Loucy (cell line): ENCODE data around the gene ACTN1.

Source experiments
- EZH2phosphoT487 ChIP-seq: fragments of 200-600 bp; IDR thresholded peaks from 2 replicates; pipeline ENCODE4 v1.6.1; 2018; ENCODE audit warnings: antibody characterized with exemption, mild to moderate bottlenecking, moderate library complexity, borderline replicate concordance
- TF ChIP-seq, protein P1 (sequence below): fragments of 200-600 bp; sonication (generic); conservative IDR thresholded peaks from 2 replicates; pipeline ENCODE4 v1.5.1; 2014; ENCODE audit warnings: mild to moderate bottlenecking, antibody characterized with exemption, low read length

DNA sequence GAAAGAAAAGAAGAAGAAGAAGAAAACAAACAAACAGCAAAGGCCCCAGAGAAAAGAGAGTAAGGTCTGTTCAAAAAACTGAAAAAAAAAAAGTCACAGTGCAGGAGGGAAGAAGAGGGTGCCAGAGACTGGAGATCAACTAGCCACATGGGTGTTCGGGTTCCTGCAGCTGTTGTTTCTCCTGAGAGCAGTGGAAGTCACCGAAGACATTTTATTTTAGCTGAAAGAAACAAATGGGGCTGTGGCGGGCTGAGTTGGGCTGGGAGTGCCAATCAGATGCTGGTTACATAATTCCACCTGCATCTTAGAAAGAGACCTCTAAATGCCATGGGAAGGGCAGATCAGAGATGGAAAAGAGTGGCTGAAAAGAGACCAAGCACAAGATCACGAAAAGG, 33.9 kb downstream of the ACTN1 start:
- TF ChIP-seq, protein P1, sequence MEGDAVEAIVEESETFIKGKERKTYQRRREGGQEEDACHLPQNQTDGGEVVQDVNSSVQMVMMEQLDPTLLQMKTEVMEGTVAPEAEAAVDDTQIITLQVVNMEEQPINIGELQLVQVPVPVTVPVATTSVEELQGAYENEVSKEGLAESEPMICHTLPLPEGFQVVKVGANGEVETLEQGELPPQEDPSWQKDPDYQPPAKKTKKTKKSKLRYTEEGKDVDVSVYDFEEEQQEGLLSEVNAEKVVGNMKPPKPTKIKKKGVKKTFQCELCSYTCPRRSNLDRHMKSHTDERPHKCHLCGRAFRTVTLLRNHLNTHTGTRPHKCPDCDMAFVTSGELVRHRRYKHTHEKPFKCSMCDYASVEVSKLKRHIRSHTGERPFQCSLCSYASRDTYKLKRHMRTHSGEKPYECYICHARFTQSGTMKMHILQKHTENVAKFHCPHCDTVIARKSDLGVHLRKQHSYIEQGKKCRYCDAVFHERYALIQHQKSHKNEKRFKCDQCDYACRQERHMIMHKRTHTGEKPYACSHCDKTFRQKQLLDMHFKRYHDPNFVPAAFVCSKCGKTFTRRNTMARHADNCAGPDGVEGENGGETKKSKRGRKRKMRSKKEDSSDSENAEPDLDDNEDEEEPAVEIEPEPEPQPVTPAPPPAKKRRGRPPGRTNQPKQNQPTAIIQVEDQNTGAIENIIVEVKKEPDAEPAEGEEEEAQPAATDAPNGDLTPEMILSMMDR = no peak
- no peak for TF ChIP-seq EZH2phosphoT487
